Astrocyte (in vitro differentiated cells and primary cell): Measurements from ENCODE around the gene SLIT3. TPM values are rescaled to one million over a fixed set of nuclear protein-coding genes. Genes with fewer than 3 reads are reported as not detected.

Source experiments
- DNase-seq: peaks from one replicate; pipeline ENCODE4 v3.0.0-alpha.2; 2010; ENCODE audit warnings: low read depth
- FAIRE-seq: peaks from 2 replicates; lab custom pipeline; 2011; peaks lifted over from hg19 to GRCh38; lab: Jason Lieb, UNC
- H2AFZ ChIP-seq: 2 replicates; pipeline ENCODE4 v1.6.0; 2012; ENCODE audit warnings: low read depth, low read length, inconsistent platforms
- H3K27ac ChIP-seq: 2 replicates; pipeline ENCODE4 v1.5.1; 2011; ENCODE audit warnings: low read depth, low read length, inconsistent platforms
- H3K27me3 ChIP-seq: 2 replicates; pipeline ENCODE4 v1.6.0; 2011; ENCODE audit warnings: low read length, inconsistent platforms; ENCODE audit not compliant: insufficient read depth
- H3K36me3 ChIP-seq: 2 replicates; pipeline ENCODE4 v1.5.1; 2011; ENCODE audit warnings: low read length, inconsistent platforms; ENCODE audit not compliant: insufficient read depth
- H3K4me1 ChIP-seq: 2 replicates; pipeline ENCODE4 v1.5.1; 2011; ENCODE audit warnings: low read length, inconsistent platforms; ENCODE audit not compliant: insufficient read depth
- H3K4me2 ChIP-seq: 2 replicates; pipeline ENCODE4 v1.6.0; 2012; ENCODE audit warnings: low read length, inconsistent platforms
- H3K4me3 ChIP-seq: 2 replicates; pipeline ENCODE4 v1.5.1; 2011; ENCODE audit warnings: low read depth, mild to moderate bottlenecking, low read length, inconsistent platforms; ENCODE audit not compliant: insufficient read depth
- H3K79me2 ChIP-seq: 2 replicates; pipeline ENCODE4 v1.6.0; 2012; ENCODE audit warnings: mild to moderate bottlenecking, low read length, inconsistent platforms; ENCODE audit not compliant: insufficient read depth
- H3K9ac ChIP-seq: 2 replicates; pipeline ENCODE4 v1.6.0; 2012; ENCODE audit warnings: mild to moderate bottlenecking, low read length, inconsistent platforms
- H3K9me3 ChIP-seq: 2 replicates; pipeline ENCODE4 v1.5.1; 2012; ENCODE audit warnings: low read depth, mild to moderate bottlenecking, low read length, inconsistent platforms; ENCODE audit not compliant: insufficient read depth
- H4K20me1 ChIP-seq: 2 replicates; pipeline ENCODE4 v1.6.0; 2012; ENCODE audit warnings: low read length, inconsistent platforms; ENCODE audit not compliant: insufficient read depth
- H3K27ac Mint-ChIP-seq: one replicate; pipeline ENCODE4 v1.8.0; 2021; ENCODE audit warnings: mild to moderate bottlenecking, mixed read lengths; ENCODE audit not compliant: unreplicated experiment
- H3K27me3 Mint-ChIP-seq: one replicate; pipeline ENCODE4 v1.8.0; 2021; ENCODE audit warnings: low read depth, mixed read lengths; ENCODE audit not compliant: unreplicated experiment
- H3K36me3 Mint-ChIP-seq: one replicate; pipeline ENCODE4 v1.8.0; 2021; ENCODE audit warnings: low read depth, mixed read lengths; ENCODE audit not compliant: unreplicated experiment
- H3K4me1 Mint-ChIP-seq: one replicate; pipeline ENCODE4 v1.8.0; 2021; ENCODE audit warnings: low read depth, mixed read lengths; ENCODE audit not compliant: unreplicated experiment
- H3K4me3 Mint-ChIP-seq: one replicate; pipeline ENCODE4 v1.8.0; 2021; ENCODE audit warnings: mild to moderate bottlenecking, moderate library complexity, mixed read lengths; ENCODE audit not compliant: unreplicated experiment
- H3K9me3 Mint-ChIP-seq: one replicate; pipeline ENCODE4 v1.8.0; 2021; ENCODE audit warnings: mild to moderate bottlenecking, mixed read lengths; ENCODE audit not compliant: unreplicated experiment
- CTCF ChIP-seq: IDR thresholded peaks from 2 replicates; pipeline ENCODE4 v1.5.1; 2011; ENCODE audit warnings: low read depth, mild to moderate bottlenecking, inconsistent platforms, low read length, moderate library complexity; ENCODE audit not compliant: insufficient read depth
- EZH2 ChIP-seq: IDR thresholded peaks from 2 replicates; pipeline ENCODE4 v1.6.1; 2012; ENCODE audit warnings: mild to moderate bottlenecking, low read length, inconsistent platforms; ENCODE audit not compliant: insufficient read depth
- total RNA-seq: library from RNA; stranded (reverse); gene quantifications from 2 replicates; pipeline ENCODE4 v1.2.1, GENCODE V29; 2021

The SLIT3 gene
- total RNA-seq, 1 donor from 2014 or later, result 20.7 TPM

DNA sequence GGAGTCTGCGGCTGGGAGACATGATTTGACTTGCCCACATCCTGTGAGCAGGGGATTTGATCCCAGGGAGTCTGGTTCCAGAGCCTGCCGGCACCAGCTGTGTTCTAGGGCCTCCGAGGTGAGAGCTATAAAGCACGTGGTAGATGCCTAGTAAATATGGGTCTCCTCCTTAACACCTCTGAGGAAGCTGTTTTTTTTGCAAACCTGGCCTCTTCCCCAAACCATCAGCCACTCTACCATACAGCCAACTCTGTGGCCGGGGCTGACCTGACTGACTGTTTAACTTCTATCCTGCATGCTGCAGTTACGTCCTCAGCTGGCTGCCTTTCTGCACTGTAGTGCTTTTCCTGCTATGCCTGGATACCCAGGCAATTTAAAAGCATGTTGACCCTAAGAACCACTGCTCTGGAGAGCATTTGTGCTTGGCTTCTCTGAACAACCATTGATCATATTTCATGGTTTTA lies 220.5 kb downstream of the SLIT3 start:
- Histone ChIP-seq H3K79me2 (no peaks in the 10 kb centered on the region), H3K27me3 (no peaks in the 10 kb centered on the region), H3K9me3 (no peaks in the 10 kb centered on the region), H3K27ac (no peak overlapping the region), H3K9ac (no peak overlapping the region), H2AFZ (no peak overlapping the region), H3K4me3 (no peak overlapping the region), H3K4me2 (no peak overlapping the region), H4K20me1 (no peaks in the 10 kb centered on the region), H3K36me3 (no peaks in the 10 kb centered on the region), H3K4me1 (no peaks in the 10 kb centered on the region)
- no peak for DNase-seq
- FAIRE-seq, result no peak
- Mint-ChIP-seq H3K4me3 (no peak overlapping the region), H3K9me3 (peaks cover 2% of the 10 kb centered on the region), H3K36me3 (peaks cover 2% of the 10 kb centered on the region), H3K4me1 (no peaks in the 10 kb centered on the region), H3K27me3 (peaks cover 2% of the 10 kb centered on the region), H3K27ac (no peak overlapping the region)
- no peak for TF ChIP-seq CTCF
- TF ChIP-seq EZH2, result no peak

DNA sequence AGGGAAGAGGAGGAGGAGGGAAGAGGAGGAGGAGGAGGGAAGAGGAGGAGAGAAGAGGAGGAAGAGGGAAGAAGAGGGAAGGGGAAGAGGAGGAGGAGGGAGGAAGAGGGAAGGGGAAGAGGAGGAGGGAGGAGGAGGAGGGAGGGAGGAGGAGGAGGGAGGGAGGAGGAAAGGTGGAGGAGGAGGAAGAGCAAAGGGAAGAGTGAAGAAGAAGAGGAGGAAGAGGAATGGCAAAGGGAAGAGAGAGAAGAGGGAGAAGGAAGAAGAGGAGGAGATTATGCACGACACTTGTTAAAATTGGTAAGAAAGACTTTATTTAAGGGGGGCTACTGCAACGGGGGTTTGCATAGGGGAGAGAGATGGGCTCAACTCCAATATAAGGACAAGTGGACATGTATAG lies 221.2 kb downstream of the SLIT3 start:
- Histone ChIP-seq H3K9ac (no peak overlapping the region), H3K4me3 (no peak overlapping the region), H2AFZ (no peak overlapping the region), H3K4me1 (no peaks in the 10 kb centered on the region), H3K36me3 (no peaks in the 10 kb centered on the region), H3K27me3 (no peaks in the 10 kb centered on the region), H3K4me2 (no peak overlapping the region), H3K27ac (no peak overlapping the region), H3K79me2 (no peaks in the 10 kb centered on the region), H3K9me3 (no peaks in the 10 kb centered on the region), H4K20me1 (no peaks in the 10 kb centered on the region)
- no peaks in the 10 kb centered on the region for H3K4me1 Mint-ChIP-seq
- peaks cover under 1% of the 10 kb centered on the region for H3K36me3 Mint-ChIP-seq
- no peak overlapping the region for H3K27ac Mint-ChIP-seq
- FAIRE-seq, result no peak
- no peak for DNase-seq
- no peak overlapping the region for H3K4me3 Mint-ChIP-seq
- TF ChIP-seq CTCF, result no peak
- TF ChIP-seq EZH2, result no peak
- peaks cover 2% of the 10 kb centered on the region for H3K27me3 Mint-ChIP-seq
- H3K9me3 Mint-ChIP-seq, result peaks cover 2% of the 10 kb centered on the region

GRCh38 chr5:169074839-169075238 lies 226.1 kb downstream of the SLIT3 start:
- peaks cover 3% of the 10 kb centered on the region for H3K36me3 Mint-ChIP-seq
- Histone ChIP-seq H3K9me3 (no peaks in the 10 kb centered on the region), H3K79me2 (no peaks in the 10 kb centered on the region), H4K20me1 (no peaks in the 10 kb centered on the region), H3K36me3 (no peaks in the 10 kb centered on the region), H3K4me2 (no peak overlapping the region), H3K9ac (no peak overlapping the region), H3K4me3 (no peak overlapping the region), H3K27ac (no peak overlapping the region), H3K27me3 (no peaks in the 10 kb centered on the region), H3K4me1 (no peaks in the 10 kb centered on the region), H2AFZ (no peak overlapping the region)
- DNase-seq (no peak), FAIRE-seq (no peak)
- H3K27ac Mint-ChIP-seq, result no peak overlapping the region
- no peaks in the 10 kb centered on the region for H3K4me1 Mint-ChIP-seq
- H3K27me3 Mint-ChIP-seq, result peaks cover 2% of the 10 kb centered on the region
- H3K4me3 Mint-ChIP-seq, result no peak overlapping the region
- no peak for TF ChIP-seq EZH2
- TF ChIP-seq CTCF, result no peak
- H3K9me3 Mint-ChIP-seq, result peaks cover 8% of the 10 kb centered on the region
